Lower leg skin (tissue), 3 donors: Measurements from ENCODE around the gene KLHL11.

ENCODE experiments used
- POLR2A ChIP-seq, 2 donors: fragments of 450-650 bp; IDR thresholded peaks; one replicate each; pipeline ENCODE4 v1.6.1; 2016 to 2017; ENCODE audit warnings: antibody characterized with exemption in 2 of 2, mild to moderate bottlenecking in 1 of 2, moderate library complexity in 1 of 2
- TF ChIP-seq, protein P1 (sequence below), 3 donors: fragments of 450-650 bp; IDR thresholded peaks; one replicate each; pipeline ENCODE4 v1.5.1; 2016; ENCODE audit warnings: antibody characterized with exemption in 3 of 3, mild to moderate bottlenecking in 3 of 3, moderate library complexity in 2 of 3

DNA sequence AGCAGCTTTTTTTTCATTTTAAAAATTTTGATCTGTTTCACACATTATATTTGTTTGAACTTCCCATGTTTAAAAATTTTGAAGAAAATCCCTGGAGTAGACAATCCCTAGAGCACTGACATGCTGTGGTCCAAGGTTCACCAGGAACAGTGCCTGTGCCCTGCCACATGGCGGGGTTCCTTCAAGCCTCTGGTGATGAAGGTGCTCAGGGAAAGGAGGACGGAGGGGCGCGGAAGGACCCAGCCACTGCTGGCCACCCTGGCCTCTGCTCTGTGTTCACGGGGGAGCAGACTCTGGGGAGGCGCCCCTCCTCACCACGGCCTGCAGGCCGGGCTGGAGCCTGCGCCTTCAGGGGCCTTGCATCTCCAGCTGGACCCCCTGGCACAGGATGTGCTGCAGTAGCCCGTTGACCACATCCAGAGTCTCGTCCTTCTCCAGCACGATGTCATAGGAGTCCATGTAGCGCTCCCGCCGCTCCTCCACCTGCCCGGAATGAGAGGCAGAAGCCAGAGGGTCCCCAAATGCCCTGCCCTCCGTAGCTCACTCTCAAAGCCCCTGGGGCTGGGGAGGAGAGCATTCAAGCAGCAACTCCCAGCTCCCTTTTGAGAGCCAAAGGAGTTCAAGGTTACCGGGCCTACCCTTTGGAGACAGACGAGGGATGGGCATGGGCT, 39.9 kb downstream of the KLHL11 start:
- TF ChIP-seq, protein P1, sequence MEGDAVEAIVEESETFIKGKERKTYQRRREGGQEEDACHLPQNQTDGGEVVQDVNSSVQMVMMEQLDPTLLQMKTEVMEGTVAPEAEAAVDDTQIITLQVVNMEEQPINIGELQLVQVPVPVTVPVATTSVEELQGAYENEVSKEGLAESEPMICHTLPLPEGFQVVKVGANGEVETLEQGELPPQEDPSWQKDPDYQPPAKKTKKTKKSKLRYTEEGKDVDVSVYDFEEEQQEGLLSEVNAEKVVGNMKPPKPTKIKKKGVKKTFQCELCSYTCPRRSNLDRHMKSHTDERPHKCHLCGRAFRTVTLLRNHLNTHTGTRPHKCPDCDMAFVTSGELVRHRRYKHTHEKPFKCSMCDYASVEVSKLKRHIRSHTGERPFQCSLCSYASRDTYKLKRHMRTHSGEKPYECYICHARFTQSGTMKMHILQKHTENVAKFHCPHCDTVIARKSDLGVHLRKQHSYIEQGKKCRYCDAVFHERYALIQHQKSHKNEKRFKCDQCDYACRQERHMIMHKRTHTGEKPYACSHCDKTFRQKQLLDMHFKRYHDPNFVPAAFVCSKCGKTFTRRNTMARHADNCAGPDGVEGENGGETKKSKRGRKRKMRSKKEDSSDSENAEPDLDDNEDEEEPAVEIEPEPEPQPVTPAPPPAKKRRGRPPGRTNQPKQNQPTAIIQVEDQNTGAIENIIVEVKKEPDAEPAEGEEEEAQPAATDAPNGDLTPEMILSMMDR (IDR thresholded peaks at IDR 0.05): no peak
- no peak for TF ChIP-seq POLR2A (IDR thresholded peaks at IDR 0.05)
